Stromal cell of bone marrow (primary cell): ENCODE results near the gene PRSS57.

Experiments used
- DNase-seq: peaks from one replicate; pipeline ENCODE4 v3.0.0-alpha.2; 2012; ENCODE audit warnings: low read depth

Gene PRSS57

DNA sequence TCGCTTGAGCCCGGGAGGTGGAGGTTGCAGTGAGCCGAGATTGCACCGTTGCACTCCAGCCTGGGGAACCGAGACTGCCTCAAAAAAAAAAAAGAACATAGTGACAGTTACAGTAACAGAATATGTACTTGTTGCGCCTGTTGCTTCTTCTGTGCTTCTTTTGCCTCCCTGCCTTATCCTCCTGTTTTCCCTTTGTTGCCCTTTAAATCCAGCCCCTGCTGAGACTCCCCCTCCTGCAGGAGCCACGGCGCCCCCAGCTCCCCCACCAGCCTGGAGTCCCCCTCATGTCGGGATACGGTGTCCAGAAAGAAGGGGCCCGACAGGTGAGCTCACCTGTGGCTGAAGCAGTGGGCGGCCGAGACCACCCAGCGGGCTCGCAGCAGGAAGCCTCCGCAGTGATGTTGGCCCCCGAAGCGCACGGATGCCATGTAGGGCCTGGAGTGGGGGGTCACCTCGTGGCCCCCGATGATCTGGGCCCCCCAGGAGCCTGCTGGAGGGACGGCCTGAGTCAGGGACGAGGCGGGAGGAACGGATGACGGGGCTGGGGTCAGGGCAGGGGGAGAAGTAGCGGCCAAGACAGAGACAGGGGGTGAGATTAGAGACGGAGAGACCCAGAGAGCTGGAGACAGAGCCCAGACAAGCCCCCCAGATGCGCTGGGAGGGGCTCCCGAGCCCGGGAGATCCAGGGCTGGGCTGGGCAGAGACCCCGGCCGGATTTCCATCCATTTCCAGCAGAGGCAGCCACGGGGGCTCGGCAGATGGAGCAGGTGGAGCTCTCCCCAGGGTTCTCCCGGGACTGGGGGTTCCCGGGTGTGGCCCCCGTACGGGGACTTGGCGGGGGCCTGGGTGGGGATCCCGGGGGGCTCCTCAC, 536 bp downstream of the PRSS57 start:
- DNase-seq, result no peak

DNA sequence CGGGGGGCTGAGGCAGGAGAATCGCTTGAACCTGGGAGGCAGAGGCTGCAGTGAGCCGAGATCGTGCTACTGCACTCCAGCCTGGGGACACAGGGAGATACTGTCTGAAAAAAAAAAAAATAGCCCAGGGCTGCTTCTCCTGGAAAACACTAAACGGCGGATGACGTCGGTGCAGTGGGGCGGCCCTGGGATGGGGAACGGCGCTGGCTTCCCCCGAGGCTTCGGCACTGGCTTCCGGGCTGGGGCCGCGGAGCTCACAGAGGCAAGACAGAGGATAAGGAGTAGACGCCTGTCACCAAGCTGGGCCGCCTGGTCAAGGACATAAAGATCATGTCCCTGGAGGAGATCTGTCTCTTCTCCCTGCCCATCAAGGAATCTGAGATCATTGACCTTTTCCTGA, 5.0 kb downstream of the PRSS57 start:
- DNase-seq, result no peak

DNA sequence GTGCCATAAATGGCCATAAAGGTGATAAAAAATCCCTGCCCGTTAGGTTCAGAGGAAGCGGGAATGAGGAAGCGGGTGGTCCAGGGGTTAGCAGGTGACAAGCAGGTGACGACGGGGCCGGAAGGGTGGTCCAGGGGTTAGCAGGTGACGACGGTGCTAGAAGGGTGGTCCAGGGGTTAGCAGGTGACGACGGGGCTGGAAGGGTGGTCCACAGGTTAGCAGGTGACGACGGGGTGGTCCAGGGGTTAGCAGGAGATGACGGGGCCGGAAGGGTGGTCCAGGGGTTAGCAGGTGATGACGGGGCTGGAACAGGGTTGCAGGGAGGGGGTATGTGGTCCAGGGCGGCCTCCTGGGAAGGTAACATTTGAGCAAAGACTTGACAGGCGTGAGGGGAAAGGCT, 6.3 kb downstream of the PRSS57 start:
- no peak for DNase-seq

DNA sequence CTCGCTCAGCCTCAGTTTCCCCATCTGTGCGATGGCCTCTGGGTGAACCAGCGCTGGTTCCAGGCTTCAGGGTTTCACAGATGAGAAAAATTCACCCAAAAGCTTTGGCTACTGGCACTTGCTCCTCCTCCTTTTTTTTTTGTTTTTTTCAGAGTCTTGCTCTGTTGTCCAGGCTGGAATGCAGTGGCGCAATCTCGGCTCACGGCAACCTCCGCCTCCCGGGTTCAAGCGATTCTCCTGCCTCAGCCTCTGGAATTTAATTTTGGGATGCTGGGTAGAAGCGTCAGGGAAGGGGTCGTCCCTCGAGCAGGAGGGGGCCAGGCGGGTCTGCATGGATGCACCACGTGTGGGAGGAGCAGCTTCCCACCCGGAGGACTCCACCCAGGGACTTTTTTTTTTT, 7.0 kb downstream of the PRSS57 start:
- DNase-seq, result no peak

DNA sequence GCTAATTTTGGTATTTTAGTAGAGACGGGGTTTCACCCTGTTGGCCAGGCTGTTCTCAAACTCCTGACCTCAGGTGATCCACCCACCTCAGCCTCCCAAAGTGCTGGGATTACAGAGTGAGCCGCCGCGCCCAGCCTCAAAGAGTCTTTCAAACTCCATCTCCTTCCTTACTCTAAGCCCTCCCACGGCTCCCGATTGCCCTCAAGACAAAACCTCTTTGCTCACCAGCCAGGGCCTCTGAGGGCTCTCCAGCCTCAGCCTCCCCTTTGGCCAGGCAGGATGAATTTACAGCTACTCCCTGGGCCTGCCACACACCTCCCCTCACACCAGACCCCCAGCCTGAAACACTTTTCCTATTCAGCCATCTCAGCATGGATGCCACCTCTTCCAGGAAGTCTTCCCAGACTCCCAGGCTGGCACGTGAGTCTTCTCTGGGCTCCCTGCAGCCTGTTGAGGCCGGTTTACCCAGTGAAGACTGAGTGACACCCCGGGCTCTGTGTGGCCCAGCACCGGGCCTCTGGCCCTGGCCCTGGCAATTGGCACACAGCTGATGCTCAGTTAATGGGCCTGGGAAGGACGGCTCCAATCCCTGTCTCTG, 7.6 kb downstream of the PRSS57 start:
- no peak for DNase-seq

GRCh38 chr19:686589-687297, 8.5 kb downstream of the PRSS57 start:
- DNase-seq, result no peak

DNA sequence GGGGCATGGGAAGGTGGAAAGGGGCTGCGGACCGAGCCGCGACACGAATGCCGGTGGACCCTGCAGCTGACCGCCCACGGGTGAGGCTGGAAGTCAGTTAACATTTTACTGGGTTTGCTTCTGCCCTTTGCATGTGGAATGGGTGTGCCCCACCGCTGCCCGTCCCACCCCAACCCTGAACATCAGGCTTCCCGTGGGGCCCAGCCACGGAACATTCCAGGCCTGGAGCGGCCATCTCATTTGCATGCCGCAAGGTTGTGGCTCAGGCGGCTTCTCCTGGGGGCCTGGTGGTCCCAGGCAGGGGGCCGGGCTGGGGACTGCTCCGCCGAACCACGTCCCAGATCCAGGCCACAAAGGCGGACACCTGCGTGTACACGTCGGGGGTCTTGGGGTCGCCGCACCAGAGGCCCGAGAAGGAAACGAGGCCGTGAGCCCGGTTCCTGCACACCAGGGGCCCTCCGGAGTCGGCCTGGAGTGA, 9.8 kb downstream of the PRSS57 start:
- no peak for DNase-seq

DNA sequence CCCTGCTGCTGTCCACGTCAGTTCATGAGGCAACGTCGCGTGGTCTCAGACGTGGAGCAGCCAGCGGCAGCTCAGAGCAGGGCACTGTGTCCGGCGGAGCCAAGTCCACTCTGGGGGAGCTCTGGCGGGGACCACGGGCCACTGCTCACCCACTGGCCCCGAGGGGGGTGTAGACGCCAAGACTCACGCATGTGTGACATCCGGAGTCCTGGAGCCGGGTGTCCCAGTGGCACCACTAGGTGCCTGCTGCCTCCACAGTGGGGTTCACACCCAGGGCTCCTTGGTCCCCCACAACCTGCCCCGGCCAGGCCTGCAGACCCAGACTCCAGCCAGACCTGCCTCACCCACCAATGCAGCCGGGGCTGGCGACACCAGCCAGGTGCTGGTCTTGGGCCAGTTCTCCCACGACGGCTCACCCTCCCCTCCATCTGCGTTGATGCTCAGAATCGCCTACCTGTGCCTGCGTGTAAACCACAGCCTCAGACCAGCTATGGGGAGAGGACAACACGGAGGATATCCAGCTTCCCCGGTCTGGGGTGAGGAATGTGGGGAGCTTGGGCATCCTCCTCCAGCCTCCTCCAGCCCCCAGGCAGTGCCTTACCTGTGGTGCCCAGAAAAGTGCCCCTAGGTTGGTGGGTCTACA, 12.5 kb downstream of the PRSS57 start:
- DNase-seq, result no peak

- DNase-seq, result no peak
Observed at GRCh38 chr19:681029-682019, 13.9 kb downstream of the PRSS57 start.

- peak; percentile 92 for DNase-seq
Observed at GRCh38 chr19:680287-681028, 14.8 kb downstream of the PRSS57 start.

DNA sequence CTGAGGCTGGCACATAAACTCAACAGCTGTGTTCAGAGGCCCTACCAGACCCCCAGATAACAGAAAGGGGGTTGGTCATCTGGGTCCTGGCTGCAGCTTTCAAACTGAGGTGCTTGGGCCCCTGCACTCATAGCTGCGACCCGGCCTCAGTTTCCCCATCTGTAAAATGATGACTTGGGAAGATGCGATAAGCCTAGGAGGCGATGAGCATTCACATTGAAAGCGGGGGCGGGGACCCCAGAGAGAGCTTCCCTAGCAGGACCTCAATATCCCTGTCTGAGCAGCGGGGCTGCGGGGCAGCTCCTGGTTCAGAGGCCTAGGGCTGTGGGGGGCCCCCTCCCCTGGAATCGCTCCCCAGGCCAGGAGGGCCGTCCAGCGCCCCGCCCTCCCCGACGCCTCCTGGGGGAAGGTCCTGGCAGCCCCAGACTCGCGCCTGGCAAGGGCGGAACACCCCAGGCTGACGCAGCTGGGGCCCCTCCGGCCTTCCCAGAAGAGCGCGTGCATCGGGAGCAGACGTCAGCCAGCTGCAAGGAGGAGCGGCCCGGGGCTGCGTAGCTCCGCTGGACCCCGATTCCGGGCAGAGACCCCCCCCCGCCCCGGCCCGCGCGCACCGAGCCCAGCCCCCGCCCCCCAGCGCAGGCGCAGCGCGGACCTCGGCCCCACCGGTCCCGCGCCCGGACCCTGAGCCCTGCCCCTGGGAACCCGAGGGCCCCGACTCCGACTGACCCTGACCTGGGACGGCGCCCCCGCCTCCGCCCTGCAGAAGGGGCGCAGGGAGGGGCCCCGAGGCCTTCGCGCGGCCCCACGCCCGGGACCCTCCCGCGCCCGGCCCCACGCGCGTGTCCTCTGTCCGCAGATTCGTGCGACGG, 15.6 kb downstream of the PRSS57 start:
- peak; percentile 64 for DNase-seq

GRCh38 chr19:678791-679388, 16.4 kb downstream of the PRSS57 start:
- no peak for DNase-seq

DNA sequence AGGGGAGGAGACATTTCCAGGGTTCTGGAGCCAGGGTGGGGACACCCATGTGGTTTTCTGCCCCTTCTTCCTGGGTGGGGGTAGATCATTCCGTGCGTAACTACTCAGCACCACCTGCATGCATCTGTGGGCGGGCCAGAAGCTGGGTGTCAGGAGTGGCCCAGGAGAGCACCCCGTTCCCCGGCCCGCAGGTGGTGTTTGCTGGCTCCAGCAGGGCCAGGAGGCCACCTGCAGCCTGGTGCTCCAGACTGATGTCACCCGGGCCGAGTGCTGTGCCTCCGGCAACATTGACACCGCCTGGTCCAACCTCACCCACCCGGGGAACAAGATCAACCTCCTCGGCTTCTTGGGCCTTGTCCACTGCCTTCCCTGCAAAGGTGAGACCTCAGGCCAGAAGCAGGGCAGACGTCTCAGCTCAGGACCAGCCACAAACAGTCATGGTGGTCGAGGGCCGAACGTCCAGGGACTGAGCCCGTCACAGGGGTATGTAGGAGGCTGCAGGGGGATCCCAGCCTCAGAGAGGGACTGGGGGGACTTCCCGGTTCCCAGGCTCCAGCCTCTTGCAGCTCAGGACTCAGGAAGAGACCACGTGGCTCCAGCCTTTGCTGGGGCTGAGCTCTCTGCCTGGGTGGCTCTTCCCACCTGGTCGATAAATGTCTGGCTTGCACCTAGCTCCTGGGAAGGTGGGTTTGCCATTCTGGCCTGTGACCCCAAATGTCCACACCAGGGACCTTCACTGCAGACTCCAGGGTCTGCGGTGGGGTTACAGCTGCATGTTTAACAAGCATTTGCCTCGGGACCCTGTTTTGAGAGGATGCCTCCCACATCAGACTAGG, 17.4 kb downstream of the PRSS57 start:
- no peak for DNase-seq

- DNase-seq, result peak; percentile 50
Observed at GRCh38 chr19:677201-677600, 18.1 kb downstream of the PRSS57 start.

DNA sequence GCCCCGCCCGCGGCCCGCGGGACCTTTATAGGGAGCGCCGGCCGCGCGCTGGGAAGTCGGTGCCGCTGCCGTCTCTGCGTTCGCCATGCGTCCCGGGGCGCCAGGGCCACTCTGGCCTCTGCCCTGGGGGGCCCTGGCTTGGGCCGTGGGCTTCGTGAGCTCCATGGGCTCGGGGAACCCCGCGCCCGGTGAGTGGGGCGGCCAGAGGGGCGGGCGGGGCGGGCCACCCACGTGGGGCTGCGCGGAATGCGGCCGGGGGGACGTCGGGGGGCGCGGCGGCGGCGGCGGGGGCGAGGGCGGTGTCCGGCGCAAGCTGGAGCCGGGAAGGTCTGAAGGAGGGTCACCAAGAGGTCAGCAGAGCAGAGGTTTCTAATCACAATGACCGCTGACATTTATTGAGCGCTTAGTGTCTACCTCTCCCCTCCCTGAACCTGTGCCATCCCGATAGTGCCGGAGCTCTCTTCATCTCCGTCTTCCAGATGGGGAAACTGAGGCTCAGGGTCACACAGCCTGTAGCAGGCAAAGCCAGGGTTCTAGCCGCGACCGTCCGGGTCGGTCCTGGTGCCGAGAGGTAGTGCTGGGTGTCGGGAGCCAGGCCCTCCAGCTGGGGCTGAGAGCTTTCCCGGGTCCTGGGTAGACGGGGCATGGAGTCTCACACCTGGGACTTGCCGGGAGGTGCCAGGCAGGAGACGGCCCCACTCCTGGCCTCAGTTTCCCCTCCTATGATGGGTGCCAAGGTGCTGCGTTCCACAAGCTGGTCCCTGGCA, 18.7 kb downstream of the PRSS57 start, which contains the start of gene FSTL3:
Gene FSTL3, plus strand, starts transcription at position 54 of the 767 bp plus-strand sequence. Its CDS starts 32 bp downstream, at position 86.
- no peak for DNase-seq

- DNase-seq, result no peak
Observed at GRCh38 chr19:676007-676338, 19.3 kb downstream of the PRSS57 start.
